Upper lobe of left lung (tissue), 6 donors: ENCODE results near the gene OR52K2. TPM values are rescaled to one million over a fixed set of nuclear protein-coding genes. Genes with fewer than 3 reads are reported as not detected.
"Not testable (repeated sequence)": the region's sequence is repeated elsewhere in the genome, so short reads cannot be mapped to it uniquely, and the experiment has no call there.

Source experiments
- ATAC-seq, 2 donors: fragments of 200-7000 bp; cut with Tn5 transposase; one replicate each; pipeline ENCODE4 v1.9.1; 2022; ENCODE audit warnings: mild to moderate bottlenecking in 2 of 2, moderate library complexity in 2 of 2; ENCODE audit not compliant: low FRiP score in 2 of 2
- DNase-seq, 2 donors: peaks; one replicate each; pipeline ENCODE4 v3.0.0-alpha.2; 2019 to 2020
- H3K27ac ChIP-seq, 4 donors: fragments of 200-600 bp; sonication (generic); one replicate each; pipeline ENCODE4 v1.5.1; 2016 to 2019
- H3K27me3 ChIP-seq, 4 donors: fragments of 200-600 bp; sonication (generic); one replicate each; pipeline ENCODE4 v1.5.1; 2017 to 2019
- H3K36me3 ChIP-seq, 4 donors: fragments of 200-600 bp; sonication (generic); one replicate each; pipeline ENCODE4 v1.5.1; 2016 to 2019
- H3K4me1 ChIP-seq, 4 donors: fragments of 200-600 bp; sonication (generic); one replicate each; pipeline ENCODE4 v1.5.1; 2018 to 2019
- H3K4me3 ChIP-seq, 4 donors: fragments of 200-600 bp; sonication (generic); one replicate each; pipeline ENCODE4 v1.5.1; 2017 to 2019; ENCODE audit warnings: mild to moderate bottlenecking in 2 of 4, moderate library complexity in 1 of 4
- H3K9me3 ChIP-seq, 4 donors: fragments of 200-600 bp; sonication (generic); one replicate each; pipeline ENCODE4 v1.5.1; 2018 to 2019
- CTCF ChIP-seq, 6 experiments: fragments of 450-650 bp in 4 of 6; fragments of 200-600 bp in 2 of 6; sonication (generic) in 2 of 6; IDR thresholded peaks; one replicate each; pipeline ENCODE4 v1.5.1; 2016 to 2019; ENCODE audit warnings: antibody characterized with exemption in 6 of 6
- EP300 ChIP-seq, 4 donors: sonication (generic); formaldehyde crosslinking; IDR thresholded peaks; one replicate each; pipeline ENCODE4 v1.5.1; 2017; ENCODE audit warnings: antibody characterized with exemption in 4 of 4, control low read depth in 2 of 4
- POLR2A ChIP-seq, 4 donors: fragments of 450-650 bp; IDR thresholded peaks; one replicate each; pipeline ENCODE4 v1.5.1; 2016 to 2017; ENCODE audit warnings: antibody characterized with exemption in 4 of 4, mild to moderate bottlenecking in 2 of 4
- POLR2AphosphoS5 ChIP-seq, 2 donors: sonication (generic); formaldehyde crosslinking; IDR thresholded peaks; one replicate each; pipeline ENCODE4 v1.5.1; 2017; ENCODE audit warnings: antibody characterized with exemption in 2 of 2
- WGBS, 2 donors: methylation state at CpG; one replicate each; pipeline ENCODE4 v1.1.5; 2017 to 2018; 5-methylcytosine and 5-hydroxymethylcytosine counted together
- total RNA-seq, 6 donors: library from RNA; depleted of rRNA in 4 of 6; stranded (reverse); fragments of >200 nt in 4 of 6; gene quantifications; one replicate each; pipeline versions ENCODE4 v1.1.0 to v1.2.1, GENCODE V29; 2016 to 2021
- donor health status: DM: no; HTN: no; CAD: no; lungs with moderate emphysema.
- donor health status: DM: no; HTN: yes; CAD: no; lungs with severe emphysema.

The OR52K2 gene
- total RNA-seq, 6 donors from 2014 or later, result not detected

GRCh38 chr11:4482445-4482844 is 33.4 kb downstream of the OR52K2 start, which contains the start of gene OR52K1:
Gene OR52K1, plus strand, starts transcription at chr11:4482646. Its CDS starts 6,255 bp downstream, at chr11:4488901.
- peak in 1 of 2 donors; percentile 50 for DNase-seq
- Histone ChIP-seq H3K27me3 (no peaks in the 10 kb centered on the region), H3K36me3 (no peaks in the 10 kb centered on the region), H3K4me3 (no peak within 1 kb of the TSS), H3K9me3 (no peaks in the 10 kb centered on the region), H3K4me1 (no peaks in the 10 kb centered on the region), H3K27ac (no peak within 1 kb of the TSS)
- TF ChIP-seq POLR2A (IDR thresholded peaks at IDR 0.05), result no peak
- no peak for TF ChIP-seq CTCF (IDR thresholded peaks at IDR 0.05)
- no peak for TF ChIP-seq POLR2AphosphoS5 (IDR thresholded peaks at IDR 0.05)
- TF ChIP-seq EP300 (IDR thresholded peaks at IDR 0.05), result no peak
- peak in 1 of 2 donors; percentile 74 for ATAC-seq
- 50 to 54% methylated on average over 2 of the region's 2 CpGs for WGBS, 2 donors

- no peak for DNase-seq
- Histone ChIP-seq H3K36me3 (no peaks in the 10 kb centered on the region), H3K4me3 (no peak overlapping the region), H3K4me1 (no peaks in the 10 kb centered on the region), H3K27ac (no peak overlapping the region), H3K9me3 (no peaks in the 10 kb centered on the region), H3K27me3 (no peaks in the 10 kb centered on the region)
- ATAC-seq, result no peak
- TF ChIP-seq POLR2A (IDR thresholded peaks at IDR 0.05) (no peak), CTCF (IDR thresholded peaks at IDR 0.05) (no peak), EP300 (IDR thresholded peaks at IDR 0.05) (no peak), POLR2AphosphoS5 (IDR thresholded peaks at IDR 0.05) (no peak)
- WGBS, 2 donors, result 73 to 80% methylated on average over 4 of the region's 4 CpGs
Measured at GRCh38 chr11:4484310-4484709, 35.2 kb downstream of the OR52K2 start.

- not testable (repeated sequence) for H3K4me1 ChIP-seq, H3K27me3 ChIP-seq, H3K4me3 ChIP-seq, H3K36me3 ChIP-seq, DNase-seq, ATAC-seq, H3K9me3 ChIP-seq, H3K27ac ChIP-seq
- 63 to 65% methylated on average over 2 of the region's 2 CpGs for WGBS, 2 donors
Measured at GRCh38 chr11:4491405-4491804, 42.3 kb downstream of the OR52K2 start.

GRCh38 chr11:4491878-4492606 is 42.9 kb downstream of the OR52K2 start:
- TF ChIP-seq CTCF (IDR thresholded peaks at IDR 0.05) (no peak), EP300 (IDR thresholded peaks at IDR 0.05) (no peak), POLR2A (IDR thresholded peaks at IDR 0.05) (no peak), POLR2AphosphoS5 (IDR thresholded peaks at IDR 0.05) (no peak)

GRCh38 chr11:4493480-4493818 is 44.4 kb downstream of the OR52K2 start:
- ATAC-seq (no peak), DNase-seq (no peak)
- no peaks in the 10 kb centered on the region for H3K9me3 ChIP-seq
- H3K4me3 ChIP-seq, result no peak overlapping the region
- H3K36me3 ChIP-seq, result no peaks in the 10 kb centered on the region
- WGBS, 2 donors, result 40 to 45% methylated on average over 5 of the region's 5 CpGs
- H3K27ac ChIP-seq, result no peak overlapping the region
- H3K27me3 ChIP-seq, result no peaks in the 10 kb centered on the region
- H3K4me1 ChIP-seq, result peaks cover 0 to 5% (median 0%) of the 10 kb centered on the region in 4 donors
- TF ChIP-seq POLR2AphosphoS5 (IDR thresholded peaks at IDR 0.05) (no peak), EP300 (IDR thresholded peaks at IDR 0.05) (no peak), CTCF (IDR thresholded peaks at IDR 0.05) (peak in 1 of 6 experiments; percentile 53), POLR2A (IDR thresholded peaks at IDR 0.05) (no peak)

More at GRCh38 chr11:4491878-4492606, 42.9 kb downstream of the OR52K2 start:
- Histone ChIP-seq H3K4me1 (peaks cover 0 to 5% (median 0%) of the 10 kb centered on the region in 4 donors), H3K9me3 (no peaks in the 10 kb centered on the region), H3K36me3 (no peaks in the 10 kb centered on the region), H3K4me3 (no peak overlapping the region), H3K27ac (no peak overlapping the region), H3K27me3 (no peaks in the 10 kb centered on the region)
- no peak for DNase-seq
- WGBS, 2 donors, result 80 to 82% methylated on average over 4 of the region's 4 CpGs
- ATAC-seq, result no peak
